ENCODE results near the gene FILIP1L. TPM values are rescaled to one million over a fixed set of nuclear protein-coding genes. Genes with fewer than 3 reads are reported as not detected.
A peak's percentile ranks its signal among the peaks of the same experiment; 100 is the strongest.

FILIP1L gene
- total and polyA plus RNA-seq, 2 of the 13 experiments (the other 11 are each of a cell fraction or from before 2014, with no cell fraction given) = 8.1 to 187 TPM

- TF ChIP-seq HNF4A (CRISPR knock-in tag; IDR thresholded peaks at IDR 0.05) (peak; percentile 88), MEIS1 (CRISPR knock-in tag; IDR thresholded peaks at IDR 0.05; ENCODE audit: borderline replicate concordance) (peak; percentile 47; the same call in 1 of the 2 replicates), BCL6 (CRISPR knock-in tag; IDR thresholded peaks at IDR 0.05) (peak; percentile 85), ATF1 (CRISPR knock-in tag; IDR thresholded peaks at IDR 0.05) (peak; percentile 33; the same call in 1 of the 2 replicates), FOXK2 (IDR thresholded peaks at IDR 0.05) (peak; percentile 69; the same call in 1 of the 2 replicates), GFI1 (CRISPR knock-in tag; IDR thresholded peaks at IDR 0.05; ENCODE audit: borderline replicate concordance) (peak; percentile 95), ZNF33A (CRISPR knock-in tag; IDR thresholded peaks at IDR 0.05; ENCODE audit: borderline replicate concordance) (no peak; the same call in 1 of the 2 replicates), HNF1B (CRISPR knock-in tag; IDR thresholded peaks at IDR 0.05) (peak; percentile 84), ZNF510 (CRISPR knock-in tag; IDR thresholded peaks at IDR 0.05; ENCODE audit: low read depth) (peak; percentile 72; the same call in 1 of the 2 replicates), JUN (CRISPR knock-in tag; IDR thresholded peaks at IDR 0.05) (peak; percentile 67; the same call in 1 of the 2 replicates), PATZ1 (CRISPR knock-in tag; IDR thresholded peaks at IDR 0.05) (peak; percentile 66; the same call in 1 of the 2 replicates), HMGXB4 (CRISPR knock-in tag; IDR thresholded peaks at IDR 0.05; ENCODE audit: borderline replicate concordance in 1 of 2, low read depth in 1 of 2) (peak in 1 of 2 experiments; percentile 39; a peak in 1 of 4 replicates), MAX (IDR thresholded peaks at IDR 0.05) (0 out of 2 replicates have a peak, but pooled peaks have one; percentile 12), ZNF567 (CRISPR knock-in tag; IDR thresholded peaks at IDR 0.05; ENCODE audit: borderline replicate concordance) (0 out of 2 replicates have a peak, but pooled peaks have one; percentile 27), AGO1 (IDR thresholded peaks at IDR 0.05; ENCODE audit: low read depth, low read length, poor library complexity, severe bottlenecking) (no peak), MED8 (CRISPR knock-in tag; IDR thresholded peaks at IDR 0.05; ENCODE audit: insufficient replicate concordance) (peak; percentile 71), POGZ (CRISPR knock-in tag; IDR thresholded peaks at IDR 0.05) (peak; percentile 70), TGIF2 (CRISPR knock-in tag; IDR thresholded peaks at IDR 0.05) (peak; percentile 76), XRCC5 (optimal IDR thresholded peaks at IDR 0.05; ENCODE audit: low read length) (peak; percentile 20), ZBTB21 (CRISPR knock-in tag; IDR thresholded peaks at IDR 0.05) (peak; percentile 67; the same call in 1 of the 2 replicates), SIX4 (CRISPR knock-in tag; IDR thresholded peaks at IDR 0.05) (peak; percentile 71), FOXA1 (IDR thresholded peaks at IDR 0.05) (no peak), FOXA1 (CRISPR knock-in tag; IDR thresholded peaks at IDR 0.05) (peak; percentile 90), MED13 (CRISPR knock-in tag; IDR thresholded peaks at IDR 0.05) (0 out of 2 replicates have a peak, but pooled peaks have one; percentile 49), CEBPG (CRISPR knock-in tag; IDR thresholded peaks at IDR 0.05) (peak; percentile 78)
These were observed 193.6 kb downstream of the FILIP1L start (continued) for GRCh38 chr3:99920481-99921376.

Data from HepG2 (cell line).